Smooth muscle cell (in vitro differentiated cells): ENCODE results near the gene TOX2. TPM values are rescaled to one million over a fixed set of nuclear protein-coding genes. Genes with fewer than 3 reads are reported as not detected.

Source experiments
- DNase-seq: peaks from one replicate; lab custom pipeline; 2025; ENCODE audit not compliant: unreplicated experiment; lab: John Stamatoyannopoulos, UW
- H2AFZ ChIP-seq: fragments of 200-600 bp; sonication (generic); 2 replicates; pipeline ENCODE4 v1.6.0; 2016; ENCODE audit warnings: antibody characterized with exemption, low read depth, mild to moderate bottlenecking
- H3F3A ChIP-seq: fragments of 200-600 bp; sonication (generic); 2 replicates; pipeline ENCODE4 v1.6.0; 2017; ENCODE audit warnings: antibody characterized with exemption, low read depth
- H3K27ac ChIP-seq: fragments of 200-600 bp; sonication (generic); 2 replicates; pipeline ENCODE4 v1.5.1; 2016; ENCODE audit warnings: low read depth, mild to moderate bottlenecking
- H3K27me3 ChIP-seq: fragments of 200-600 bp; sonication (generic); 2 replicates; pipeline ENCODE4 v1.6.1; 2016; ENCODE audit warnings: low read depth, mild to moderate bottlenecking
- H3K36me3 ChIP-seq: fragments of 200-600 bp; sonication (generic); 2 replicates; pipeline ENCODE4 v1.5.1; 2016; ENCODE audit warnings: low read depth
- H3K4me1 ChIP-seq: fragments of 200-600 bp; sonication (generic); 2 replicates; pipeline ENCODE4 v1.5.1; 2016; ENCODE audit warnings: low read depth
- H3K4me2 ChIP-seq: fragments of 200-600 bp; sonication (generic); 2 replicates; pipeline ENCODE4 v1.6.0; 2016; ENCODE audit warnings: mild to moderate bottlenecking
- H3K4me3 ChIP-seq: fragments of 200-600 bp; sonication (generic); 2 replicates; pipeline ENCODE4 v1.5.1; 2016; ENCODE audit warnings: mild to moderate bottlenecking
- H3K79me2 ChIP-seq: fragments of 200-600 bp; sonication (generic); 2 replicates; pipeline ENCODE4 v1.6.0; 2016; ENCODE audit warnings: low read depth, mild to moderate bottlenecking
- H3K9ac ChIP-seq: fragments of 200-600 bp; sonication (generic); 2 replicates; pipeline ENCODE4 v1.6.0; 2016; ENCODE audit warnings: low read depth
- H3K9me3 ChIP-seq: fragments of 200-600 bp; sonication (generic); replicated peaks from 2 replicates; pipeline ENCODE4 v1.5.1; 2016; ENCODE audit warnings: low read depth
- H4K20me1 ChIP-seq: fragments of 200-600 bp; sonication (generic); 2 replicates; pipeline ENCODE4 v1.6.0; 2016; ENCODE audit warnings: low read depth
- WGBS: methylation state at CpG from one replicate; pipeline ENCODE4 v1.1.7; 2016; ENCODE audit warnings: low lambda C conversion rate; 5-methylcytosine and 5-hydroxymethylcytosine counted together
- polyA plus RNA-seq: library from polyadenylated mRNA; unstranded; fragments of >200 nt; fragmentation: Nextera tagmentation; extraction: Ambion mirVana; gene quantifications from 2 replicates; pipeline ENCODE4 v1.2.1, GENCODE V29; 2016
- total RNA-seq: library from RNA; depleted of rRNA; stranded (reverse); fragments of >200 nt; gene quantifications from 2 replicates; pipeline ENCODE4 v1.2.3, GENCODE V29; 2014
- TF ChIP-seq, protein P1 (sequence below): fragments of 200-600 bp; sonication (generic); IDR thresholded peaks from 2 replicates; pipeline ENCODE4 v1.5.1; 2017; ENCODE audit warnings: borderline replicate concordance, mild to moderate bottlenecking, antibody characterized with exemption; ENCODE audit not compliant: insufficient read depth, poor library complexity, severe bottlenecking

TOX2 gene
- total and polyA plus RNA-seq, 2 experiments from 2014 or later, result 1.1 to 3.8 TPM

DNA sequence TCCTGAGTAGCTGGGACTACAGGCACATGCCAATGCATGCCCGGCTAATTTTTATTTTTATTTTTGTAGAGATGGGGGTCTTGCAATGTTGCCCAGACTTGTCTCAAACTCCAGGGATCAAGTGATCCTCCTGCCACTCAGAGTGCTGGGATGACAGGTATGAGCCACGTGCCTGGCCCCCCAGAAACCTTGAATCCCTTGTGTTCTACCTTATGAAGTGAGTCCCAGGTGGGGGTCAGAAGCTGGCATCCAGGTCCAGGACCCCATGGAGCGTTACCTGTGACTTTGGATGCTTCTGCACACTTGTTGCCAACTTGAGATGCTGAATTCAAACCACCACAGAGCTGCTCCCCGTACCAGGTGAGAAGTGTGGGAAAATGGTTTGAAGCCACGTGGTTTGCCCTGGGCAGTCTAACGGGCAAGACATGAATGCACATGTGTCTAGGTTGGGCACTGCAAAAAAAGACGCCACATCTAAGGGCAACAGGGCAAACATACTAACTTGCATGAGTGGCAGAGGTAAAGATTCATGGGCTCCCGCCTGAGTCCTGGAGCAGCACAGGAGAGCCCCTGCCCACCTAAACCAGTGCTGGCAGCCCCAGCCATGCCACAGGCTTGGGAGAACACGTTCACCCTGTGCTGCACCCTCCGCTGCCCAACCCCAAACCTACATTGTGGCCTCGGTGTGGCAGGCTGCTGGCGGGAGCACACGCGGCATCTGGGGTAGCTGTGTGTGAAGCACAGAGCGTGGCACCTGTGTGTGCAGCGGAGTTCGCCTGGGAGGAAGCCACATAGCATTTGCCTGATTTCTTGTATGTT lies 171.2 kb downstream of the TOX2 start:
- TF ChIP-seq, protein P1, sequence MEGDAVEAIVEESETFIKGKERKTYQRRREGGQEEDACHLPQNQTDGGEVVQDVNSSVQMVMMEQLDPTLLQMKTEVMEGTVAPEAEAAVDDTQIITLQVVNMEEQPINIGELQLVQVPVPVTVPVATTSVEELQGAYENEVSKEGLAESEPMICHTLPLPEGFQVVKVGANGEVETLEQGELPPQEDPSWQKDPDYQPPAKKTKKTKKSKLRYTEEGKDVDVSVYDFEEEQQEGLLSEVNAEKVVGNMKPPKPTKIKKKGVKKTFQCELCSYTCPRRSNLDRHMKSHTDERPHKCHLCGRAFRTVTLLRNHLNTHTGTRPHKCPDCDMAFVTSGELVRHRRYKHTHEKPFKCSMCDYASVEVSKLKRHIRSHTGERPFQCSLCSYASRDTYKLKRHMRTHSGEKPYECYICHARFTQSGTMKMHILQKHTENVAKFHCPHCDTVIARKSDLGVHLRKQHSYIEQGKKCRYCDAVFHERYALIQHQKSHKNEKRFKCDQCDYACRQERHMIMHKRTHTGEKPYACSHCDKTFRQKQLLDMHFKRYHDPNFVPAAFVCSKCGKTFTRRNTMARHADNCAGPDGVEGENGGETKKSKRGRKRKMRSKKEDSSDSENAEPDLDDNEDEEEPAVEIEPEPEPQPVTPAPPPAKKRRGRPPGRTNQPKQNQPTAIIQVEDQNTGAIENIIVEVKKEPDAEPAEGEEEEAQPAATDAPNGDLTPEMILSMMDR, result no peak
- Histone ChIP-seq H3K4me2 (no peak overlapping the region), H3K4me3 (no peak overlapping the region), H3K79me2 (no peaks in the 10 kb centered on the region), H3K27ac (no peak overlapping the region), H3F3A (no peaks in the 10 kb centered on the region), H3K36me3 (no peaks in the 10 kb centered on the region), H3K9ac (no peak overlapping the region), H4K20me1 (no peaks in the 10 kb centered on the region), H2AFZ (no peak overlapping the region), H3K4me1 (no peaks in the 10 kb centered on the region), H3K9me3 (no peaks in the 10 kb centered on the region), H3K27me3 (no peaks in the 10 kb centered on the region)
- no peak for DNase-seq
- 90% methylated on average over 17 of the region's 17 CpGs for WGBS

DNA sequence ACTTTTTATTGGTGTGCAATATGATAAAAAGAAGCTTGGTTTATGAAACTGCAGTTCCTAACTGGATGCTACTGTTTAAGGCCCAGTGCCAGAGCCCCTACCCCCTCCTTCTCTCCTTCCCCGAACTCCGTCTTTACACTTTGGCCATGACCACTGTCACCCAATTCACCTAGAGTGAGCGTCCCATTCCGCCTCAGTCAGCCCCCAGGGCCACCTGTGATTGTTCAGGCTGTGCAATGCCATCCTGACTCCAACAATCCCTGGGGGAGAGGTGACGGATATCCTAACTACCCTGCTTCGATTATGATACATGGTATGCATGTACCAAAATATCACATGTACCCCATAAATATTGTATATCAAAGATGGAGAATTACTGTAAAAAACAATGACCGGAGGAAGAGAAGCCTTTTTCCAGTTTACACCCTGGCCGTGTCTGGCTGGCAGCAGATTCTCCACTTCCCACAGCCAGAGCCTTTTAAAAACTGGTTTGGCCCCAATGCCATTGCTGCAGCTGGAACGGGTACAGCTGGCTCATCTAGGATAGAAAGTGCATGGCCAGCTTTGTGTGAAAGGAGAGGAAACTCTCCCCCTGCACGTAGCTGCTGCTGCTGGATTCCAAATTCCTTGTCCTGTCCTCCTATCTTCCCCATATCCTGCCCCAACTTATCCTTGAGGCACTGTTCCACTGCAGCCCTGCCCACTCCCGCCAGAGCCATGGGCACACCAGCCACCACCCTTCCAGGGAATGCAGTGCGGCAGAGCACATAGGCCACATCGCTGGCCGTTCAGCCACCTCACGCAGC lies 172.6 kb downstream of the TOX2 start:
- TF ChIP-seq, protein P1, result no peak
- Histone ChIP-seq H4K20me1 (no peaks in the 10 kb centered on the region), H3K4me2 (no peak overlapping the region), H3K4me3 (no peak overlapping the region), H3K27ac (no peak overlapping the region), H3K4me1 (no peaks in the 10 kb centered on the region), H3K9me3 (no peaks in the 10 kb centered on the region), H3K79me2 (no peaks in the 10 kb centered on the region), H3K36me3 (no peaks in the 10 kb centered on the region), H3F3A (no peaks in the 10 kb centered on the region), H3K27me3 (no peaks in the 10 kb centered on the region), H3K9ac (no peak overlapping the region), H2AFZ (no peak overlapping the region)
- WGBS, result 90% methylated on average over 15 of the region's 15 CpGs
- DNase-seq, result no peak

DNA sequence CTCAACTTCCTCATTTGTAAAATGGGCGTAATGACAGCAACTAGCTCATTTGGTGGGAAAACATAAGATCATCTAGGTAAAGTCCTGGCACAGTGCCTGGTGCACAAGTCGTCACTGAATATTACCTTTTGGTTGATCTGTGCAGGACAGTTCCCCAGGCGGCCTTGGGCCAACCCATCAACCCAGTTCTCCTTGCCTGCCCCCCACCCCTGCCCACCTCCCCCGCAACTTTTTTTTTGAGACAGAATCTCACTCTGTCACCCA lies 173.1 kb downstream of the TOX2 start:
- H4K20me1 ChIP-seq, result no peaks in the 10 kb centered on the region
- TF ChIP-seq, protein P1, result no peak
- H3K4me3 ChIP-seq, result no peak overlapping the region
- H3K79me2 ChIP-seq, result no peaks in the 10 kb centered on the region
- no peaks in the 10 kb centered on the region for H3F3A ChIP-seq
- no peak overlapping the region for H3K27ac ChIP-seq
- H3K9ac ChIP-seq, result no peak overlapping the region
- WGBS, result 98% methylated on average over 4 of the region's 4 CpGs
- no peaks in the 10 kb centered on the region for H3K36me3 ChIP-seq
- no peaks in the 10 kb centered on the region for H3K4me1 ChIP-seq
- no peak overlapping the region for H3K4me2 ChIP-seq
- H3K27me3 ChIP-seq, result no peaks in the 10 kb centered on the region
- H3K9me3 ChIP-seq, result no peaks in the 10 kb centered on the region
- H2AFZ ChIP-seq, result no peak overlapping the region
- no peak for DNase-seq
